Suprapubic skin (tissue), 4 donors: ENCODE measurements around the gene BDH1.

ENCODE experiments used
- CTCF ChIP-seq, 2 donors: fragments of 200-600 bp in 1 of 2; fragments of 450-650 bp in 1 of 2; sonication (generic) in 1 of 2; IDR thresholded peaks; one replicate each; pipeline ENCODE4 v1.5.1; 2016 to 2019; ENCODE audit warnings: antibody characterized with exemption in 2 of 2, mild to moderate bottlenecking in 1 of 2, moderate library complexity in 1 of 2
- EP300 ChIP-seq: sonication (generic); formaldehyde crosslinking; IDR thresholded peaks from one replicate; pipeline ENCODE4 v1.6.1; 2017; ENCODE audit warnings: antibody characterized with exemption
- POLR2AphosphoS5 ChIP-seq, 3 donors: sonication (generic); formaldehyde crosslinking; IDR thresholded peaks; one replicate each; pipeline ENCODE4 v1.6.1; 2017; ENCODE audit warnings: antibody characterized with exemption in 3 of 3

GRCh38 chr3:197518881-197519421 is 36.8 kb downstream of the BDH1 start:
- TF ChIP-seq CTCF (IDR thresholded peaks at IDR 0.05) (no peak), POLR2AphosphoS5 (IDR thresholded peaks at IDR 0.05) (no peak), EP300 (no peak)
